Muscle of arm (tissue), 12 donors: ENCODE results near the gene OR2T10. TPM values are rescaled to one million over a fixed set of nuclear protein-coding genes. Genes with fewer than 3 reads are reported as not detected.
"Not testable (repeated sequence)": the region's sequence is repeated elsewhere in the genome, so short reads cannot be mapped to it uniquely, and the experiment has no call there.

Experiments
- DNase-seq: peaks from one replicate; pipeline ENCODE4 v3.0.0-alpha.2; 2013
- polyA plus RNA-seq, 12 donors: library from polyadenylated mRNA; unstranded; fragments of 120-200 nt; gene quantifications; one replicate each; pipeline ENCODE4 v1.2.1, GENCODE V29; 2013; ENCODE audit not compliant: insufficient read length in 12 of 12

OR2T10 gene
- polyA plus RNA-seq, 12 donors, result not detected

- DNase-seq, result no peak
Measured at GRCh38 chr1:248596615-248597014, 885 bp downstream of the OR2T10 start.

GRCh38 chr1:248593226-248593625 is 4.3 kb downstream of the OR2T10 start:
- no peak for DNase-seq

- no peak for DNase-seq
Measured at GRCh38 chr1:248592655-248593054, 4.8 kb downstream of the OR2T10 start.

- DNase-seq, result no peak
Measured at GRCh38 chr1:248590055-248590454, 7.4 kb downstream of the OR2T10 start.

GRCh38 chr1:248589334-248589733 is 8.2 kb downstream of the OR2T10 start:
- no peak for DNase-seq

GRCh38 chr1:248585266-248585665 is 12.2 kb downstream of the OR2T10 start:
- DNase-seq, result no peak

- DNase-seq, result no peak
Measured at GRCh38 chr1:248576260-248576980, 21.1 kb downstream of the OR2T10 start.

- DNase-seq, result not testable (repeated sequence)
Measured at GRCh38 chr1:248574657-248575056, 22.8 kb downstream of the OR2T10 start, which contains the start of gene OR2T34. OR2T34 (minus strand) TSS chr1:248574757; CDS start chr1:248574757, 0 bp downstream.

- not testable (repeated sequence) for DNase-seq
Measured at GRCh38 chr1:248573856-248574255, 23.6 kb downstream of the OR2T10 start.

GRCh38 chr1:248572049-248572448 is 25.5 kb downstream of the OR2T10 start:
- DNase-seq, result not testable (repeated sequence)

- DNase-seq, result not testable (repeated sequence)
Measured at GRCh38 chr1:248570811-248571210, 26.7 kb downstream of the OR2T10 start.

GRCh38 chr1:248569049-248569448 is 28.5 kb downstream of the OR2T10 start:
- not testable (repeated sequence) for DNase-seq

GRCh38 chr1:248565530-248566373 is 31.7 kb downstream of the OR2T10 start:
- DNase-seq, result not testable (repeated sequence)

GRCh38 chr1:248562672-248563071 is 34.8 kb downstream of the OR2T10 start, which contains the start of gene OR2T29:
OR2T29 (minus strand) TSS chr1:248562772; CDS start chr1:248559491, 3,281 bp downstream.
- not testable (repeated sequence) for DNase-seq

GRCh38 chr1:248551027-248551426 is 46.5 kb downstream of the OR2T10 start:
- not testable (repeated sequence) for DNase-seq

- DNase-seq, result not testable (repeated sequence)
Measured at GRCh38 chr1:248547383-248547782, 50.1 kb downstream of the OR2T10 start.

Other genes with a start within 250 kb of the OR2T10 start
- gene OR14C36, start 248.9 kb downstream of the OR2T10 start, polyA plus RNA-seq, result not detected
- not detected for gene OR2T4, start 236.0 kb downstream of the OR2T10 start, polyA plus RNA-seq
- gene OR2T6, start 222.0 kb downstream of the OR2T10 start, polyA plus RNA-seq, result not detected
- gene OR2T1, start 194.7 kb downstream of the OR2T10 start, polyA plus RNA-seq, result not detected
- gene OR2T2, start 152.1 kb downstream of the OR2T10 start, polyA plus RNA-seq, result not detected
- not detected for gene OR2T3, start 124.3 kb downstream of the OR2T10 start, polyA plus RNA-seq
- gene OR2T5, start 109.1 kb downstream of the OR2T10 start, polyA plus RNA-seq, result not detected
- under 1 TPM in 2 of 12 donors, not detected in 10; 0.03 TPM for gene OR2G6, start 89.6 kb downstream of the OR2T10 start, polyA plus RNA-seq
- not detected for gene OR2T29, start 34.9 kb downstream of the OR2T10 start, polyA plus RNA-seq
- not detected for gene OR2T34, start 22.9 kb downstream of the OR2T10 start, polyA plus RNA-seq
- gene OR2T11, start 37.4 kb upstream of the OR2T10 start, polyA plus RNA-seq, result under 1 TPM in 1 of 12 donors, not detected in 11; 0.04 TPM
- gene OR2T35, start 47.6 kb upstream of the OR2T10 start, polyA plus RNA-seq, result not detected
- gene OR2T27, start 57.8 kb upstream of the OR2T10 start, polyA plus RNA-seq, result not detected
- gene OR14I1, start 105.1 kb upstream of the OR2T10 start, polyA plus RNA-seq, result not detected
- gene LYPD8, start 158.1 kb upstream of the OR2T10 start, polyA plus RNA-seq, result not detected
- 10 to 100 TPM in 11 of 12 donors, not detected in 1; 16.1 to 22.1 (median 18.2) TPM for gene SH3BP5L, start 228.2 kb upstream of the OR2T10 start, polyA plus RNA-seq
- gene ZNF672, start 240.5 kb upstream of the OR2T10 start, polyA plus RNA-seq, result 10 to 100 TPM in 11 of 12 donors, not detected in 1; 12.1 to 19.0 (median 15.7) TPM